Placental pericyte (primary cell): ENCODE results near the gene STMN1. TPM values are rescaled to one million over a fixed set of nuclear protein-coding genes. Genes with fewer than 3 reads are reported as not detected.

Experiments
- small RNA-seq: library from RNA; depleted of rRNA; stranded (forward); fragments of <200 nt; gene quantifications from one replicate; pipeline ENCODE3, GENCODE V24; 2012; ENCODE audit warnings: low replicate concordance
- total RNA-seq: library from RNA; depleted of rRNA; stranded (reverse); fragments of >200 nt; gene quantifications from 2 replicates; pipeline ENCODE4 v1.2.3, GENCODE V29; 2012

Gene STMN1
- 21.2 and 109 TPM in 2 replicates for total RNA-seq

DNA sequence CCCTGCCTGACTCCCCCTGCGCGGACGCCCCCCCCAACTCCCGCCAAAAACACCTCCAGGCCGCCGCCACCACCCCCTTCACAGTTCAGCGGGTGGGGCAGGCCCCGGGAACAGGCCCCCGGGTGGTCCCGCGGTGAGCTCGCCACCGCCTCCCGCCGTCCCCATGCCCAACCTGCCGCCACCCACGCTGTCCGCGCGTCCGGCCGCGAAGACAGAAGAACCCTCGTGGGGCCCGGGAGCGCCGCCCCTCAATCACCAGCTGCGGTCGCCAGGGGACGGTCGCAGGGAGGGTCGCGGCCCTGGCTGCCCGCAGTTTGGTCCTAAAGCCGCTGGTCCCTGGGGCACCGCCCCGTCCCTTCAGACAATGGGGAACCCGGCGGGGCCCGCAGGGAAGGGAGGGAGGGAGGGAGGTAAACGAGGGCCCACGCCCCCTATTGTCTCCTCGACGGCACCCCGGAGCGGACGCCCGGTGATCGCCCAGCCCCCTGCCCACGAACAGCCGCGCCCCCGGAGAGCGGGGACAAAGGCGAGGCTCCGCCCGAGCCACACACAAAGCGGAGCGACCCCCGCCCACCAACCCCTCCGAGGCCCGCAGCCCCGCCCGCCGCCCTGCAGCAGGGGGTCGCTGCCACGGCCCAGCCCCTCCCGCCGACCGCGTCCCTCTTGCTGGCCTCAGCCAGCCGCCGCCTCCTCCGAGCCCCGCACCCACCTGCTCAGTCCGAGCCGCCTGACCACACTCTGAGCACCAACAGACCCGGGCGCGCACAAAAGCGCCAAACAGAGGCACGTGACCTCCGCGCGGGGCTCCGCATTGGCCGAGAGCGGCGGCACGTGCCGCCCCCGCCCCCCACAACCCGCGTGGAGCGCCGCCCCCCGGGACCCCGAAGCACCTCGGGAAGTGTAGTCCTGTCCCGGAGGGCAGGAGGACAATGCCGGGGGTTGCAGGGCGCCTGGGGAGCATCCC lies at the start of gene STMN1:
Gene STMN1 (minus strand): TSS at position 740 of the 964 bp plus-strand sequence. CDS start 1,743 bp downstream, outside the sequence.

DNA sequence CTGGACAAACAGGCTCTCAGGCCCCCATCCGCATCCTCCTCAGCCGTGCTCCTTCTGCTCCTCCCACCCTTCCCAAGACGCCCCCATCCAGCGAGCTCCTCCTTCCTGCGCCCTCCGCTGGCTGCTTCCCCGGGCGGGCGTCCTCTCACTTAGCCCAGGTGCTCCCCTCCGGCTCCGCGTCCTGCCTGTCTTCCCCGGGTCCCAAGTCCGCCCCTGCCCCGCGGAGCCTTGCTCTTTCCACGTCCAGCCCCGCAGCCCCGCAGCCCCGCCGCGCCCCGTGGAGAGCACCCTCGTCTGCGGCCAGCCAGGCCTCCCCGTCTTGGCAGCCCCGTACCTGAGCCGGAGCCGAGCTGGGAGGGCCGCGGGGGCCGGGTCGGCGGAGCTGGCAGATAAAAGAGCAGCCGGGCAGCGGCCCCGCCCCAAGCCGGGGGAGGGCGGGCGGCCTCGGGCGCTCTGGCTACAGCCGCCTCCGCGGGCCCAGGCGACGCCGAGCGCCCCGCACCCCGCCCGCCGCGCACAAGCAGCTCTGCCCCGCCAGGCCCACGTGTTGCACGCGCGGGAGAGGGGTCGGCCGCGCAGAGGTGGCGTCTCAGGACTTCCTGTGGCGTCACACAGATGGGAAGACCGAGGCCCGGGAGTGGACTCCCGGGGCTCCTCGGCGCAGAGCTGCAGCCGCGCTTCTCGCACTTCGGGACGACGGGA lies 30.9 kb downstream of the STMN1 start, which contains the start of gene PAQR7:
Gene PAQR7 (minus strand): TSS at position 555 of the 702 bp plus-strand sequence. CDS start 11,869 bp downstream, outside the sequence.

GRCh38 chr1:25858906-25859789 lies 47.1 kb downstream of the STMN1 start, which contains the start of gene AUNIP:
Gene AUNIP, minus strand, starts transcription at chr1:25859457. Its CDS starts 100 bp downstream, at chr1:25859357.

Small RNA genes lying within 50 kb of the gene (small RNA-seq; reads per million reads assigned to genes)
- gene AL033528.1 (not detected), gene RF00019 (not detected), gene SNRPFP2 (not detected)

Other genes with a start within 250 kb of the STMN1 start
- 29.8 and 33.0 TPM in 2 replicates for gene SELENON, start 106.2 kb downstream of the STMN1 start, total RNA-seq
- gene MTFR1L, start 86.5 kb downstream of the STMN1 start, total RNA-seq = 49.9 and 50.1 TPM in 2 replicates
- 0.22 and 6.6 TPM in 2 replicates for gene AUNIP, start 47.0 kb downstream of the STMN1 start, total RNA-seq
- 6.6 and 12.2 TPM in 2 replicates for gene PAQR7, start 30.7 kb downstream of the STMN1 start, total RNA-seq
- 7.9 and 13.2 TPM in 2 replicates for gene PAFAH2, start 91.6 kb upstream of the STMN1 start, total RNA-seq
- under 0.01 and 0.43 TPM in 2 replicates for gene EXTL1, start 115.4 kb upstream of the STMN1 start, total RNA-seq
- not detected in 2 replicates for gene SLC30A2, start 139.7 kb upstream of the STMN1 start, total RNA-seq
- 0.22 TPM in 1 of 2 replicates, not detected in the other for gene TRIM63, start 161.2 kb upstream of the STMN1 start, total RNA-seq
- gene PDIK1L, start 205.4 kb upstream of the STMN1 start, total RNA-seq = 4.6 and 5.6 TPM in 2 replicates